ENCODE data around the gene PDPR.
"Not testable (repeated sequence)": the region's sequence is repeated elsewhere in the genome, so short reads cannot be mapped to it uniquely, and the experiment has no call there.

DNA sequence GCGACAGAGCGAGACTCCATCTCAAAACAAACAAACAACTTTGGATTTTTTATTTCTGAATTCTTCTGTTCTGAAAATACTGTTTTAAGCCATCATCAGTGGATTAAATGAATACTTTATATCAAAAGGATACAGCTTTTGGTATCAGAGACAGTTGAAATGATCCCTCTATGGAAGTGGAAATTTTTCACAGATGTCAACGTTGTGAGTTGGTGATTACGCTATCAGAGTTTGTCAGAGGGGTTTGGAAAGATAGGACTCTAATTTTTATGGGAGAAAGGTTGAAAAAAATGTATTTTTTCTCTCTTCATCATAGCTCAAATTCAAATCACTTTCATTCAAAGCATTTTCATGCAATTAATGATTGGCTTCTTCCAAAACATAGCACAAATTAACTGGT lies 30.2 kb upstream of the PDPR start:
- TF ChIP-seq, protein P1, sequence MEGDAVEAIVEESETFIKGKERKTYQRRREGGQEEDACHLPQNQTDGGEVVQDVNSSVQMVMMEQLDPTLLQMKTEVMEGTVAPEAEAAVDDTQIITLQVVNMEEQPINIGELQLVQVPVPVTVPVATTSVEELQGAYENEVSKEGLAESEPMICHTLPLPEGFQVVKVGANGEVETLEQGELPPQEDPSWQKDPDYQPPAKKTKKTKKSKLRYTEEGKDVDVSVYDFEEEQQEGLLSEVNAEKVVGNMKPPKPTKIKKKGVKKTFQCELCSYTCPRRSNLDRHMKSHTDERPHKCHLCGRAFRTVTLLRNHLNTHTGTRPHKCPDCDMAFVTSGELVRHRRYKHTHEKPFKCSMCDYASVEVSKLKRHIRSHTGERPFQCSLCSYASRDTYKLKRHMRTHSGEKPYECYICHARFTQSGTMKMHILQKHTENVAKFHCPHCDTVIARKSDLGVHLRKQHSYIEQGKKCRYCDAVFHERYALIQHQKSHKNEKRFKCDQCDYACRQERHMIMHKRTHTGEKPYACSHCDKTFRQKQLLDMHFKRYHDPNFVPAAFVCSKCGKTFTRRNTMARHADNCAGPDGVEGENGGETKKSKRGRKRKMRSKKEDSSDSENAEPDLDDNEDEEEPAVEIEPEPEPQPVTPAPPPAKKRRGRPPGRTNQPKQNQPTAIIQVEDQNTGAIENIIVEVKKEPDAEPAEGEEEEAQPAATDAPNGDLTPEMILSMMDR (IDR thresholded peaks at IDR 0.05) = not testable (repeated sequence)
- not testable (repeated sequence) for TF ChIP-seq POLR2A (IDR thresholded peaks at IDR 0.05)
